ENCODE results near the gene JPH2. TPM values are rescaled to one million over a fixed set of nuclear protein-coding genes. Genes with fewer than 3 reads are reported as not detected.

Gene JPH2
- total and polyA plus RNA-seq, 10 of the 15 experiments (the other 5 are each of a cell fraction or from before 2014, with no cell fraction given) = 0.16 TPM; not detected in 9

GRCh38 chr20:44186674-44187053, 324 bp downstream of the JPH2 start:
- 33% methylated on average over 13 of the region's 14 CpGs for WGBS (ENCODE audit: insufficient coverage, insufficient replicate concordance, low lambda C conversion rate, missing lambda C conversion rate)
- in situ Hi-C loops (cut with MboI) (loop anchor here (5.0 kb wide), 1 partner anchor 69 kb away; no protein-coding TSS in a partner anchor), intact Hi-C loops (cut with micrococcal nuclease; ENCODE audit: unreplicated experiment) (no loop called here)
- Histone ChIP-seq H3K27me3 (replicated peaks in 1 of 2; ENCODE audit: control insufficient read depth in 2 of 2, insufficient read depth in 2 of 2, low read length in 1 of 2) (peaks cover 6 to 12% of the 10 kb centered on the region in 2 experiments; a peak in 3 of 4 replicates), H3K4me2 (ENCODE audit: control insufficient read depth, insufficient read depth) (0 out of 2 replicates have a peak overlapping the region, but pooled peaks have one; percentile 33), H2AFZ (ENCODE audit: control insufficient read depth, low read depth, low read length) (no peak overlapping the region), H3K4me1 (ENCODE audit: control insufficient read depth, insufficient read depth, low read length) (no peaks in the 10 kb centered on the region), H4K20me1 (ENCODE audit: control insufficient read depth, insufficient read depth) (no peaks in the 10 kb centered on the region), H3K9me3 (replicated peaks; ENCODE audit: control insufficient read depth, insufficient read depth, low read length) (no peaks in the 10 kb centered on the region), H3K27ac (ENCODE audit: control insufficient read depth, insufficient read depth) (no peak overlapping the region), H3K9ac (ENCODE audit: control insufficient read depth, insufficient read depth, low read length) (no peak overlapping the region), H3K36me3 (ENCODE audit: control insufficient read depth in 2 of 2, insufficient read depth in 2 of 2, low read length in 1 of 2) (no peaks in the 10 kb centered on the region), H3K79me2 (ENCODE audit: control insufficient read depth, insufficient read depth, low read length) (no peaks in the 10 kb centered on the region), H3K4me3 (no peak overlapping the region)
- ATAC-seq (no peak), DNase-seq (ENCODE audit: low read depth, low spot score) (no peak), FAIRE-seq (no peak)
- SMC1A ChIA-PET (ENCODE audit: uncharacterized antibody, unreplicated experiment) = no interaction called here
- no TSS peak for BruUV-seq (replicated peaks)
- POLR2A ChIA-PET = no interaction called here
- CTCF ChIA-PET = interaction anchor here (1.2 to 1.4 kb wide), 2 partner anchors 70 to 79 kb away, joined by 5 read pairs; no protein-coding TSS in a partner anchor
- RAD21 ChIA-PET (ENCODE audit: unreplicated experiment) = no interaction called here
- TF ChIP-seq SMARCA5 (IDR thresholded peaks at IDR 0.05) (no peak), JUNB (IDR thresholded peaks at IDR 0.05) (no peak), ZNF384 (IDR thresholded peaks at IDR 0.05; ENCODE audit: borderline replicate concordance, low read depth, low read length) (no peak), SMC3 (IDR thresholded peaks at IDR 0.05; ENCODE audit: borderline replicate concordance, low read length) (no peak), BRCA1 (IDR thresholded peaks at IDR 0.05; ENCODE audit: low read depth, low read length) (no peak), SMAD1 (IDR thresholded peaks at IDR 0.05; ENCODE audit: low read depth, partially characterized antibody) (no peak), RFX5 (IDR thresholded peaks at IDR 0.05; ENCODE audit: low read depth, low read length) (no peak), MTA3 (IDR thresholded peaks at IDR 0.05; ENCODE audit: borderline replicate concordance, low read length) (no peak), NR2F1 (conservative IDR thresholded peaks at IDR 0.05) (no peak), NFYA (IDR thresholded peaks at IDR 0.05; ENCODE audit: borderline replicate concordance, low read depth, low read length) (no peak)

Data from GM12878 (cell line).